ENCODE results near the gene UBE2B.

Gene UBE2B

GRCh38 chr5:134438721-134439123, 67.4 kb downstream of the UBE2B start:
- no peak for DNase-seq

DNA sequence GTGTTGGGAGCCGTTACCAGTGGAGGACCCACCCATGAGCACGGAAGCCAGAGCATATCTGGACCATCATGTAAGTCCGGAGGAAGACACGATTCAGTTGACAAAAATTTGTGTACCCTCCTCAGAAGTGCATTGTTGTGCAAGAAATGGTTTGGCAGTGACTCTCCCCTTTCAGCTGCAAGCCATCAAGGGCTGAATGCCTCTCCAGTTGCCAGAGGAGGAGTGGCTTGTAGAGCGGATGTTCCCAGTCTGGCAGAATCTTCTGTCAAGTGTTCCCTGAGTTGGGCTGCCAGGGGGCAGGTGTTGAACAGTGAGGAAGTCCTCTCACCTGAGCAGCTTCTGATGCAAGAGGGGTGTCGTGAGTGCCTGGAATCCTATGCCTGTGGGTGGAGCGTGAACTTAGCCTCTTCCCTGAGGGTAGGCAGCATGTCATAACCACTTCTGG, 67.9 kb downstream of the UBE2B start:
- no peak for DNase-seq

- no peak for DNase-seq
These were observed 68.9 kb downstream of the UBE2B start for GRCh38 chr5:134440201-134440755.
